Eye (tissue), 1 donor: ENCODE measurements around the gene ADAMTS14.
"Not testable (repeated sequence)": the region's sequence is repeated elsewhere in the genome, so short reads cannot be mapped to it uniquely, and the experiment has no call there.

Experiments used
- DNase-seq: peaks from one replicate; pipeline ENCODE4 v3.0.0-alpha.2; 2015

The ADAMTS14 gene, protein sequence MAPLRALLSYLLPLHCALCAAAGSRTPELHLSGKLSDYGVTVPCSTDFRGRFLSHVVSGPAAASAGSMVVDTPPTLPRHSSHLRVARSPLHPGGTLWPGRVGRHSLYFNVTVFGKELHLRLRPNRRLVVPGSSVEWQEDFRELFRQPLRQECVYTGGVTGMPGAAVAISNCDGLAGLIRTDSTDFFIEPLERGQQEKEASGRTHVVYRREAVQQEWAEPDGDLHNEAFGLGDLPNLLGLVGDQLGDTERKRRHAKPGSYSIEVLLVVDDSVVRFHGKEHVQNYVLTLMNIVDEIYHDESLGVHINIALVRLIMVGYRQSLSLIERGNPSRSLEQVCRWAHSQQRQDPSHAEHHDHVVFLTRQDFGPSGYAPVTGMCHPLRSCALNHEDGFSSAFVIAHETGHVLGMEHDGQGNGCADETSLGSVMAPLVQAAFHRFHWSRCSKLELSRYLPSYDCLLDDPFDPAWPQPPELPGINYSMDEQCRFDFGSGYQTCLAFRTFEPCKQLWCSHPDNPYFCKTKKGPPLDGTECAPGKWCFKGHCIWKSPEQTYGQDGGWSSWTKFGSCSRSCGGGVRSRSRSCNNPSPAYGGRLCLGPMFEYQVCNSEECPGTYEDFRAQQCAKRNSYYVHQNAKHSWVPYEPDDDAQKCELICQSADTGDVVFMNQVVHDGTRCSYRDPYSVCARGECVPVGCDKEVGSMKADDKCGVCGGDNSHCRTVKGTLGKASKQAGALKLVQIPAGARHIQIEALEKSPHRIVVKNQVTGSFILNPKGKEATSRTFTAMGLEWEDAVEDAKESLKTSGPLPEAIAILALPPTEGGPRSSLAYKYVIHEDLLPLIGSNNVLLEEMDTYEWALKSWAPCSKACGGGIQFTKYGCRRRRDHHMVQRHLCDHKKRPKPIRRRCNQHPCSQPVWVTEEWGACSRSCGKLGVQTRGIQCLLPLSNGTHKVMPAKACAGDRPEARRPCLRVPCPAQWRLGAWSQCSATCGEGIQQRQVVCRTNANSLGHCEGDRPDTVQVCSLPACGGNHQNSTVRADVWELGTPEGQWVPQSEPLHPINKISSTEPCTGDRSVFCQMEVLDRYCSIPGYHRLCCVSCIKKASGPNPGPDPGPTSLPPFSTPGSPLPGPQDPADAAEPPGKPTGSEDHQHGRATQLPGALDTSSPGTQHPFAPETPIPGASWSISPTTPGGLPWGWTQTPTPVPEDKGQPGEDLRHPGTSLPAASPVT

DNA sequence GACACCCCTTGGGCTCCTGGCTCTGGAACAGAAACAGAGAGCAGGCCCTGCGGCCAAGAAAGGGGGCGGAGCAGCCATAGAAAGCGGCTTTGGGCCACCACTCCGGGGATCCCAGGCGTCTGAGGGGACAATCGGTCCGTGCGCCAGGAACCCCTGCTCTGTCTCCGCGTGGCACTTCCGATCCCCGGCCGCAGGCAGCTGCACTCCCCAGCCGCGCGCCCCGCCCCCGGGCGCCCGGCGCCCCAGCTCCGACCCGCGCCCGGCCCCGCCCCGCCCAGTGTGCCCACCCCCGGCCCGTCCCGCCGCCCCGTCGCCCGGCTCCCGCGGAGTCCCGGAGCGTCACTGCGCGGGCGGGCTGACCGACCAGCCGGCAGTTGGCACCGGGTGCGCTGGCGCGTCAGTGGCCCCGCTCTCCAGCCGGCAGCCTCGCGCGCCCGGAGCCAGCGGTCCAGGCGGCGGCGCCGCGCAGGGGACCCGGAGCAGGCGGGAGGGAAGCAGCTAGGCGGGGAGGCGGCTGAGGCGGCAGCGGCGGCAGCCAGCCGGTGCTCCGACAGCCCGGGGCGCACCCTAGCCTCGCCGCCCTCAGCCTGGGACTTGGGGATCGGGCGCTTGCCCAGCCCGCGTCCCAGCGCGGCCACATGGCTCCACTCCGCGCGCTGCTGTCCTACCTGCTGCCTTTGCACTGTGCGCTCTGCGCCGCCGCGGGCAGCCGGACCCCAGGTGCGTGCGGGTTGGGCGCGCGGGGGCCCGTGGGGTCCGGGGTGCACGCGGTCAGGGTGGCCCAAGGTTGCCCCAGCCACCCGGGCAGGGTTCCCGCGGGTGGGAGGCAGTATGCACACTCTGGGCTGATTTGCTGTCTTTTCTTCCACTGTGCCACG lies at the start of gene ADAMTS14:
Gene ADAMTS14, plus strand, starts transcription at position 342 of the 878 bp plus-strand sequence. Its CDS starts 297 bp downstream, at position 639.
- peak; percentile 77 for DNase-seq

DNA sequence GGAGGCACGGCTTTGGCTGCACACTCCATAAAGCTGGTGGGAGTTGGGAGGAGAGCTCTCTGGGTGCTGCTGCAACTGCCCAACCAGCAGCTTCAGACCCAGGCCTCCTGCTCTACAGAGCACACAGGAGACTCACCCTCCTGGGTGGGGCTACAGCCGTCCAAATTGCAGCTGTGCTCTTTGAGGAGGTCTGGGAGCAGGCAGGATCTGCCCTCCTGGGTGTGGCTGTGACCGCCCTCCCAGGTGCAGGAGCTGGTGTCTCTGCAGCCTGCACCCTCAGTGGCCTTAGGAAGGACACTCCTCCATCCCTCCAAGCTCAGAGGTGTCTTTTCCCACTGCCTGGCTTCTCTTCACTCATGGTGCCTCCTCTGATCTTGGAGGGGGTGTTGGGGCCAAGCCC lies 49.8 kb upstream of the ADAMTS14 start:
- no peak for DNase-seq

GRCh38 chr10:70622981-70623844 lies 49.1 kb upstream of the ADAMTS14 start:
- DNase-seq = no peak

DNA sequence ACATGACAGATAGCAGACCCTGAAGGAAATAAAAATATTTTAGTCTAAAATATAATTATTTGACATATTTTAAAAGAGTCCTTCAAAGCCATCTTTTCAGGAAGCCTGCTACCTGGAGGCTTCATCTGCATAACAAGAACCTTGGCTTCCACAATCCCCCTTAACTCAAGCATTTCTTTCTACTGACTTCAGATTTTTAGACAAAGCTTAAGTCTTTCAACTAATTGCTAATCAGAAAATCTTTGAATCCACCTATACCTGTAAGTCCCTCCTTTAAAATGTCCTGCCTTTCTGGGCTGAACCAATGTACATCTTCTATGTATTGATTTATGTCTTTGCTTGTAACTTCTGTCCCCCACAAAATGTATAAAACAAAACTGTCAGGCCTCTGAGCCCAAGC lies 46.2 kb upstream of the ADAMTS14 start:
- DNase-seq = no peak

DNA sequence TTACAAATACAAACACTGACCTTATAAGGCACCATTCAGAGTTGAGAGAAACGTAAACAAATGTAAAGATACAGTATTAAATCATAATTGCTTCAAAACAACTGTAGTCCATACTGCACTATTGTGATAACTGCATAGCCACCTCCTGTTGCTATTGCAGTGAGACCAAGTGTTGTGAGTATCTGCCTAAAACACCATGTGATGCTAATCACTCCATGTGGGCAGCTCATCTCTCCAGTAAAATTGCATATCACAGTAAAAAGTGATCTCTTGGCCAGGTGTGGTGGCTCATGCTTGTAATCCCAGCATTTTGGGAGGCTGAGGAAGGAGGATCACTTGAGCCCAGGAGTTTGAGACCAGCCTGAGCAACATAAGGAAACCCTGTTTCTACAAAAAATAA lies 43.0 kb upstream of the ADAMTS14 start:
- DNase-seq = no peak

- not testable (repeated sequence) for DNase-seq
Observed at GRCh38 chr10:70631735-70632134, 40.6 kb upstream of the ADAMTS14 start.

GRCh38 chr10:70634011-70634410 lies 38.3 kb upstream of the ADAMTS14 start:
- no peak for DNase-seq

DNA sequence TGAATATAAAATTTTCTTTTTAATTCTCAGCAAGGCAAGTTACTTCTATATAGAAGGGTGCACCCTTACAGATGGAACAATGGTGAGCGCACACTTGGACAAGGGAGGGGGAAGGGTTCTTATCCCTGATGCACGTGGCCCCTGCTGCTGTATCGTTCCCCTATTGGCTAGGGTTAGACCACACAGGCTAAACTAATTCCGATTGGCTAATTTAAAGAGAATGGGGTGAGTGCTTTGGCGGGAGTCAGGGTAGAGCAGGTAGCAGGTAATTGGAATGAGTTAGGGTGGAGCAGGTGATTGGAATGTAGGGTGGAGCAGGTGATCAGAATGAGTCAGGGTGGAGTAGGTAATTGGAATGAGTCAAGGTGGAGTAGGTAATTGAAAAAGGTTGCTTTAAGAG lies 37.8 kb upstream of the ADAMTS14 start:
- DNase-seq = not testable (repeated sequence)

DNA sequence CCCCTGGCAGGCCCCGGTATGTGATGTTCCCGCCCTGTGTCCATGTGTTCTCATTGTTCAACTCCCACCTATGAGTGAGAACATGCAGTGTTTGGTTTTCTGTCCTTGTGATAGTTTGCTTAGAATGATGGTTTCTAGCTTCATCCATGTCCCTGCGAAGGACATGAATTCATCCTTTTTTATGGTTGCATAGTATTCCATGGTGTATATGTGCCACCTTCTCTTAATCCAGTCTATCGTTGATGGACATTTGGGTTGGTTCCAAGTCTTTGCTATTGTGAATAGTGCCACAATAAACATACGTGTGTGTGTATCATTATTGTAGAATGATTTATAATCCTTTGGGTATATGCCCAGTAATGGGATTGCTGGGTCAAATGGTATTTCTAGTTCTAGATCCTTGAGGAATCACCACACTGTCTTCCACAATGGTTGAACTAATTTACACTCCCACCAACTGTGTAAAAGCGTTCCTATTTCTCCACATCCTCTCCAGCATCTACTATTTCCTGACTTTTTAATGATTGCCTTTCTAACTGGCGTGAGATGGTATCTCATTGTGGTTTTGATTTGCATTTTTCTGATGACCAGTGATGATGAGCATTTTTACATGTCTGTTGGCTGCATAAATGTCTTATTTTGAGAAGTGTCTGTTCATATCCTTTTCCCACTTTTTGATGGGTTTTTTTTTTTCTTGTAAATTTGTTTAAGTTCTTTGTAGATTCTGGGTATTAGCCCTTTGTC lies 32.5 kb upstream of the ADAMTS14 start:
- DNase-seq = not testable (repeated sequence)

- not testable (repeated sequence) for DNase-seq
Observed at GRCh38 chr10:70643272-70643671, 29.0 kb upstream of the ADAMTS14 start.

DNA sequence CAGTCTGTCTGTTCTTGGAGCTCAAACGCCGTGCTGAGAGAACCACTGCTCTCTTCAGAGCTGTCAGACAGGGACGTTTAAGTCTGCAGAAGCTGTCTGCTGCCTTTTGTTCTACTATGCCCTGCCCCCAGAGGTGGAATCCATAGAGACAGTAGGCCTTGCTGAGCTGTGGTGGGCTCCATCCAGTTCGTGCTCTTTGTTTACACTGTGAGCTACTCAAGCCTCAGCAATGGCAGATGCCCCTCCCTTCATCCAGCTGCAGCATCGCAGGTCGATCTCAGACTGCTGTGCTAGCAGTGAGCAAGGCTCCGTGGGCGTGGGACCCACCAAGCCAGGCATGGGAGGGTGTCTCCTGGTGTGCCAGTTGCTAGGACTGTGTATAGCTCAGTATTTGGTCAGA lies 27.3 kb upstream of the ADAMTS14 start:
- DNase-seq = not testable (repeated sequence)

- no peak for DNase-seq
Observed at GRCh38 chr10:70647086-70647485, 25.2 kb upstream of the ADAMTS14 start.

DNA sequence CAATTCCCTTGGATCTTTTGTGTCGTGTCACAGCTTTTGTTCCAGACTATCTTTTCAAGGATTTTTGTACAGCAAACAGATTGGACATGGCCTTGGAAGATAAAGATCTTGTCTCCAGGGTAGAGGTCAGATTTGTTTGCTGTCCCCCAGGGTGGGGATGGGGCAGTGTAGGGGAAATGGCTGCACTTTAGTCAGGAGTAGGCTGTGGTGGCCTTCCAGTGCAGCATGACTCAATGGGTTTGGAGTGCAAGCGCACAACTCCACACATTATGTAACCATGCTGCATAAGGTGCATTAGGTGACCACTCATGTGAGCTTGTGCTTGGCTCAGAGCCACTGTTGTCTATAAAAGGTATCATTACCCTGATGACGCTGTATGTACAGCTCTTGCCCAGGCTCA lies 23.9 kb upstream of the ADAMTS14 start:
- DNase-seq = peak; percentile 36

DNA sequence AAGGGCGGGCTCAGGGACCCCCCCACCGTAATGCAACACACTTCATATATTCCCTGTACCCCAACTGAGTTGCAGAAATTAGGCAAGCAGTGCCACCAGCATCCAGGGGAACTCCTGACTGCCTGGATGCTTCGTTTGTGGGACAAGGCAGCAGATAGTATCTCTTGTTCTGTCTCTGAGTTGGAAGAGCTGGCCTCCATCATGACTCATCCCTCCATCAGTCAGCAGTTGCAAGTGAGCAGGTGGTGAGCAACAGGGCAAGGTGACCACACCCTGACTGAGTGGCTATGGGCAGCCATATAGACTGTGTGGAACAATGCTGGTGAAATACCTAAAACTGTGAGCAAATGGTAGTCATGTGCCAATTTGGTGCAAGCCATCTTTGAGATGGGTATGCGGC lies 22.8 kb upstream of the ADAMTS14 start:
- no peak for DNase-seq

DNA sequence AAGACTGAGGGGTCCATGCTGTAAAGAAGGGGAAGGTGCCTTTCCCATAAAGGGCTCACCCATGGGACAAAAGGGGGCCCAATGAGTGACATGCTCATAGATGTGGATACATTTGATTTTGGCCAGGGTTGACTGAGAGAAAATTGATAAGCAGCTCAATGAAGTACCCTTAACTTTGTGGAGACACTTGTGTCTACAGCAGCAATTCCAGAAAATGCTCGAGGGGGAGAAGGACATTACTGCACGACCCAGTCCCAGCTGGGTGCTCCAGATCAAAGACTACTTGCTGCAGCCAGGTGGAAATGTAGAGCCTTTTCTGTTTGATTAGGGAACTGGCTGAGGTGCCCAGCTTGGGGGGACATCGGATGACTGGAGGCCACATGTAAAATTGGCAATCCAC lies 22.2 kb upstream of the ADAMTS14 start:
- DNase-seq = no peak

DNA sequence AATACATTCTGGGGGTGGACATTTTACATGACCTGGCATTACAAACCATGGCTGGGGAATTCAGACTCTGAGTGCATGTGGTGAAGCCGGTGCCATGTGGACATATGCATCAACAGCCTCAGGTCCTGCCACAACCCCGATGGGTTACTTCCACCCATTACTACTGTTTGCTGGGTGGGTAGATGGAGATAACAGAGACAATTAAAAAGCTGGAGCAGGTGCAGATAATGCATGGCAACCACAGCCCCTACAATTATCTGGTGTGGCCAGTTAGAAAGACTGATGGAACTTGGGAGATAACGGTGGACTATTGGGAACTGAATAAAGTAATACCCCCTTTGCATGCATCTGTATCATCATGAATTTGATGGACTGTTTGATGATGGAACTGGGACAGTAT lies 21.6 kb upstream of the ADAMTS14 start:
- no peak for DNase-seq

- DNase-seq = no peak
Observed at GRCh38 chr10:70651661-70652060, 20.6 kb upstream of the ADAMTS14 start.

- peak; percentile 72 for DNase-seq
Observed at GRCh38 chr10:70652761-70653657, 19.3 kb upstream of the ADAMTS14 start.

GRCh38 chr10:70655316-70655715 lies 17.0 kb upstream of the ADAMTS14 start:
- no peak for DNase-seq
